Measurements from ENCODE around the gene PRKAG2. TPM values are rescaled to one million over a fixed set of nuclear protein-coding genes. Genes with fewer than 3 reads are reported as not detected.

The PRKAG2 gene
- total and polyA plus RNA-seq, 2 experiments from 2014 or later, result 9.1 to 14.9 TPM

GRCh38 chr7:151821226-151821625 is 55.7 kb downstream of the PRKAG2 start:
- H3K4me1 ChIP-seq (ENCODE audit: insufficient read depth), result no peaks in the 10 kb centered on the region
- no peak overlapping the region for H3K27ac ChIP-seq (ENCODE audit: low read depth)
- DNase-seq (ENCODE audit: low spot score), result no peak
- H3K4me2 ChIP-seq, result no peak overlapping the region
- H3K36me3 ChIP-seq (ENCODE audit: insufficient read depth), result no peaks in the 10 kb centered on the region
- ATAC-seq, result no peak
- Mint-ChIP-seq H3K27me3 (ENCODE audit: insufficient read depth, low read depth, poor library complexity) (peaks cover 15% of the 10 kb centered on the region), H3K36me3 (ENCODE audit: low read depth) (no peaks in the 10 kb centered on the region), H3K9me3 (no peaks in the 10 kb centered on the region), H3K4me1 (peaks cover 15% of the 10 kb centered on the region), H3K4me3 (no peak overlapping the region), H3K27ac (no peak overlapping the region)
- no peaks in the 10 kb centered on the region for H3K79me2 ChIP-seq (replicated peaks; ENCODE audit: insufficient read depth)
- H3K4me3 ChIP-seq, result no peak overlapping the region
- no peaks in the 10 kb centered on the region for H3K9me2 ChIP-seq (ENCODE audit: insufficient read depth)
- TF ChIP-seq JUNB (IDR thresholded peaks at IDR 0.05; ENCODE audit: unreplicated experiment) (no peak), CTCF (conservative IDR thresholded peaks at IDR 0.05; ENCODE audit: low read depth in 2 of 2) (no peak), ZNF462 (CRISPR knock-in tag; IDR thresholded peaks at IDR 0.05) (no peak), CREB1 (CRISPR knock-in tag; IDR thresholded peaks at IDR 0.05; ENCODE audit: low read depth) (no peak), NANOG (IDR thresholded peaks at IDR 0.05; ENCODE audit: borderline replicate concordance) (no peak)
- H2AFZ ChIP-seq, result no peak overlapping the region
- H3K27me3 ChIP-seq (ENCODE audit: insufficient read depth), result no peaks in the 10 kb centered on the region
- H3F3A ChIP-seq (replicated peaks; ENCODE audit: low read depth), result no peaks in the 10 kb centered on the region
- no peaks in the 10 kb centered on the region for H4K20me1 ChIP-seq (replicated peaks; ENCODE audit: insufficient read depth)
